ENCODE data around the gene KAT6B.

Gene KAT6B

GRCh38 chr10:74991435-74991834 lies 165.0 kb downstream of the KAT6B start:
- DNase-seq = no peak

DNA sequence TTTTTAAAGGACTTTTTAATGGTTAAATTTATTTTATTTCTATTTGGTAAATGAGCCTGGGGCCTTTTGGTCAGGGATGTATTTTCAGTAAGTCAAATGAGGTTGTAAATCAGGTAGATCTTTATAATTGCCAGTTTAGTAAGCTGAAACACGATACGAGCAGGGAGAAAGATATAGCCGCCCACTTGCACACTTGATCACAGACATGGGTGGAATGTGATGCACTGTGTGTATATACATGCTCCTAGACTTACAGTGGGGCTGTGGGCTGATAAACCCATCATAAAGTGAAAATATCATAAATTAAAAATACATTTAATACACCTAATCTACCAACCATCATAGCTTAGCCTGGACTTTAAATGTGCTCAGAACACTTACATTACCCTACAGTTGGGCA lies 165.7 kb downstream of the KAT6B start:
- DNase-seq = no peak

DNA sequence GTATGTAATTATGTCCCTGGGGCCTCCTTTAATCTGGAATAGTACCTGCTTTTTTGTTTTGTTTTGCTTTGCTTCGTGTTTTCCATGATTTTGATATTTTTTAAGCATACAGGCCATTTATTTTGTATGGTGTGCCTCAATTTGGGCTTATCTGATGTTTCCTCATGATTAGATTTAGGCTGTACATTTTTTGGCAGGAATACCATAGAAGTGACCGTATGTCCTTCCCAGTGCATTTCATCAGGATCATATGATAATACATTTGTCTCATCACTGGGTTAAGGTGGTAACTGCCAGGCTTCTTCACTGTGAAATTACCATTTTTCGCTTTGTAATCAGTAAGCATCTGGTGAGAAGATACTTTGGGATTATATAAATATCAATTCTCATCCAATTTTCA lies 167.2 kb downstream of the KAT6B start:
- DNase-seq = no peak

DNA sequence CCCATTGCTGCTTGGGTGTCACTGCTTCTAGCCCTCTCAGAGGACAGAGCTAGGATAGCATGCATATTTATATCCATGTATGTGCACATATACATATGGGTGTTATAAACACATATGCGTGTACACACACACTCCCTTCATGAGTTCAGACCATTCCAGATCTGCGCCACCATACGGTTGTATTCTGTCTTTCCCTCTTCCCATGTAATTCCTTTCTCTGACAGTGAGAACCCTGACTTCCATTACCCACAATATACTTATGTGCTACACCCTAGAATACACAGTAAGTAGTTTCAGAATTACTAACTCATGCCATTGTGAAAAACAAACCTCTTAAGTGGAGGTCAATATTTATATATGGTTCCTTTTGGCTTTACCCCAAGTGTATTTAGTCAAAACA lies 168.5 kb downstream of the KAT6B start:
- no peak for DNase-seq

- DNase-seq = no peak
These were observed 169.4 kb downstream of the KAT6B start for GRCh38 chr10:74995806-74996205.

- no peak for DNase-seq
These were observed 170.8 kb downstream of the KAT6B start for GRCh38 chr10:74997163-74997562.

GRCh38 chr10:75000748-75001321 lies 174.4 kb downstream of the KAT6B start:
- no peak for DNase-seq

GRCh38 chr10:75001715-75002350 lies 175.4 kb downstream of the KAT6B start:
- no peak for DNase-seq

GRCh38 chr10:75002351-75002725 lies 175.9 kb downstream of the KAT6B start:
- DNase-seq = no peak

- no peak for DNase-seq
These were observed 176.7 kb downstream of the KAT6B start for GRCh38 chr10:75002967-75003594.

- DNase-seq = no peak
These were observed 177.5 kb downstream of the KAT6B start for GRCh38 chr10:75003891-75004290.

DNA sequence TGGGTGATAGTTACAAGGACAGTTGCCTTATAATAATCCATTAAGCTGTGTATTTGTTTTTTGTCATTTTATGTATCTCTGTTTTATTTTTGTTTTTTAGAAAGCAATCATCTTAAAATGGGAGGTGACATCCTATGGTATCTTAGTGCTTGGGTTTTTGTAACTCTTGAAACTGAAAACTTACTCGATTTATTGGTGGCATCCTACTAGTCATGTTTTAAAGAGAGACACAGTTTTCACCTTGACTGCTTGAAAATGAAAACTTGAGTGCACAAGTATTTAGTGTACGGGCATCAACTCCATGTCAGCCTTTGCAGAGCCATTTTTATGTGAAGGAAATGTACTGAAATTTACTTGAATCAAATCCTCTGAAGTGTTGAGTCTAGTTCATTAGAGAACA lies 181.2 kb downstream of the KAT6B start:
- no peak for DNase-seq

GRCh38 chr10:75008952-75009351 lies 182.6 kb downstream of the KAT6B start:
- no peak for DNase-seq

GRCh38 chr10:75009426-75009825 lies 183.0 kb downstream of the KAT6B start:
- DNase-seq = no peak

DNA sequence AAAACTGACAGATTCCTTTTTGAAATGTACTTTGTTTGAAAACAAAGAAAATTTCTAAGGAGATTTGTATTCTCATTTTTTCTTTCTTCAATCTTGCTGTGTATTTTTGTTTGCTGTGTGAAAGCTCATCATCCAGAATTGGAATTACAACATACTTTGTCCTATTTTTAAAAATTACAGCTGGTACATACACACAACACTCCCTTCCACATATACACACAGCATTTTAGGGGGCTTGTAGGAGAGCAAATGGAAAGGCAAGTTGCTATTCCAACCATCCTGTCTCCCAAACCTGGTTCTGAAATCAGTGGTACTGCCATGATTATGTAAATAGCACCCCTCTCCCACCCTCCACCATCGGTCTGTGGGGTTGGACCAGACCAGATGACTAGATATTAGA lies 184.0 kb downstream of the KAT6B start:
- DNase-seq = no peak

GRCh38 chr10:75011221-75011620 lies 184.8 kb downstream of the KAT6B start:
- no peak for DNase-seq

- DNase-seq = no peak
These were observed 186.1 kb downstream of the KAT6B start for GRCh38 chr10:75012471-75012870.

DNA sequence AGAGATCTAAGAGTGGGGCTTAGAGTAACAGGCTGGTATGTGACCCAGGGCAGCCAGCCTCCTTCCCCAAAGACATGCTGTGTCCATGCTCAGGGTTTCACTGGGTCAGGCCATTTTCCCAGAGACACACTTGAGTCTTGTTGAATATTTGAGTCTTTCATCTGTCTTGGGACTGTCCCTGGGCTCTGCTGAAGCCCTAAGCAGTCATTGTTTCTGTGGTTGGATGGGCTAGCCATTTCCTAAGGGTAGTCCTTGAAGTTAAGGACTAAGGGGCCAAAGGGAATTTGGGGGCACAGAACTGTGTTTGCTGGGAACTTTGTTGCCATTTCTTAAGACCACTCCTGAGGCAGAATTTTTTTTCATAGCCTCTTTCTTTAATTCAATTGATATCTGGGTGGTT lies 186.6 kb downstream of the KAT6B start:
- DNase-seq = no peak

- DNase-seq = no peak
These were observed 187.1 kb downstream of the KAT6B start for GRCh38 chr10:75013522-75013921.

- DNase-seq = peak; percentile 33
These were observed 188.3 kb downstream of the KAT6B start for GRCh38 chr10:75014516-75015230.

DNA sequence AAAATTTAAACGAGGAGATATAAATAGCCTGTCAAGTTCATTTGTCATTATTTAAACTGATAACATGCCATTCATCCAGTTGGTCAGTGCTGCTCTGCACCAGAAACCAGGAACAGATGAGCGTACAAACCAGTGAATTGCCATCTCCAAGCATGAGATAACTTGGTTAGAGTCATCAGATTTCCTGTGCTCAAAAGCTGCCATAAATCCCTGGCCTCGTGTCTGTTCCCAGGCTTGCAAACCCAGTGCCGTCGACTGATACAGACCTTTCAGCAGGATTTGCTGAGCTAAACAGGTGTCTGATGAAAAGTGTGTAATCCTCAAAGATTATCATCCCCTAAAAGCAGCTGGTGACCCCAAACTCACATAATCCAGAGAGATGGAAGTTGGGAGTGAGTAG lies 189.0 kb downstream of the KAT6B start:
- no peak for DNase-seq

GRCh38 chr10:75016325-75016724 lies 189.9 kb downstream of the KAT6B start:
- no peak for DNase-seq

GRCh38 chr10:75018251-75018650 lies 191.9 kb downstream of the KAT6B start:
- no peak for DNase-seq

DNA sequence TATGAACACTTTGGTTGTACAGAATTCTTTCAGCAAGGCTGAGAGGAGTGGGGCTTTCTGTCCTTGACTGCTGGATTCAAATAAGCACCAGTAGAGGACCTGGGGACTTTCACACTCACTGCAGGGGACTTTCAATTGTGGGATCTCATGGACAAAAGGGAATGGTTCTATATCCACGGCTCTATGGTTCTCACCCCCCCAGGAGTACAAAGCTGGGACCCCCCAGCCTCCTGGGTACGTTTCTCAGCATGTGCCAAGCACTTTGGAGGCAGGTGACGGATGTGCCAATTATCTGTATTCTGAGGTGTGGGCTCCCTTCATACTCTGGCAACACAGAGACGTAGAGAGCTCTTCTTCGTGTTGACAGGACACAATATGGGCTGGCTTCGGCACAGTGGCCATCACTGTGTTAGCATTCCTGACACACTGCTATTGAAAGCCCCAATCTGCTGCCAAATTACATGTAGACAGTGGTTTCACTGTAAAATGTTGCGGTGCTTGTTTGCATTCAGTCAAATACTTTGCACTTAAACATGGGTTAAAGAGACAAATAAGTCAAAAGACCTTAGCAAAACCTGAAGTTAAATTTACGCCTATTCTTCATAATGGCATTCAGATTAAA lies 192.4 kb downstream of the KAT6B start:
- DNase-seq = no peak
